Stimulated activated CD8-positive, alpha-beta memory T cell treated with anti-CD3 and anti-CD28 coated beads, Interleukin-2, amount 100 ng/mL, for 1 hour (primary cell): ENCODE measurements around the gene ACOT11.

Experiments
- DNase-seq, 2 donors: peaks; one replicate each; pipeline ENCODE4 v3.0.0-alpha.2; 2020; ENCODE audit warnings: low read depth in 2 of 2

ACOT11 gene

DNA sequence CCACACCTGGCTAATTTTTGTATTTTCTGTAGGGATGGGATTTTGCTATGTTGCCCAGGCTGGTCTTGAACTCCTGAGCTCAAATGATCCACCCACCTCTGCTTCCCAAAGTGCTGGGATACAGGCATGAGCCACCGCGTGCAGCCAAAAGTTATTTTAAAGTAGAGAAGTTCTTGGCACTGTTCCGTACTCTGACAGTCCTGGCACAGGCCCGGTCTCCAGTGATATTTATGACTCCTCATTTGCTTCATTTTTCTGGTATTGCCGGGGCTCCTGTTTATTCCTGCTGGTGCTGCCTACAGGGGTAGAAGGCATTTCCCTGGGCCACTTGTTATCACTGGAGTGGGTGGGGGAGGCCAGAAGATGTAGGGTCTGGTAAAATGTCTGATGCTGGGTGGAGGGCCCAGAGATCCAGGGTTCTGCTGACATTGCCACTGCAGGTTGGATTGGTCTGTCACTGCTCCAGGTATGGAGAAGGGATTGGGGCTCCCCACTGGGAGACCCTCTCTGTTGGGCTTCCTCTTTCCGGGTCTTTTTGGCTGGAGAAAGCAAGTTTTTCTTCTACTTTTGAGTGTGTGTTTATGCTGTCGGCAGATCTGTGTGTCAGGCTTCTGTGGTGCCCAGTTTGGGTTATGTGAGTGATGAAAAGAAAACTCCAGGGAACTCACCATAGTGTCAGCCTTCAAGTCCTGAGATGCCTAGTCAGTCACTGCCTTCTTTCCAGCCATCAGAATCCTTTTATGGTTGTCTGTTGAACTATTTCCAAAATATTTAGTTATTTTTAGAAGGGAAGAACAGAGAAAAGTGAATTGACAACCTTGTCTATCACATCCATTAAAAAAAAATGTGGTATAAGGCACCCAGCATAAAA lies 98.0 kb downstream of the ACOT11 start:
- DNase-seq = no peak

DNA sequence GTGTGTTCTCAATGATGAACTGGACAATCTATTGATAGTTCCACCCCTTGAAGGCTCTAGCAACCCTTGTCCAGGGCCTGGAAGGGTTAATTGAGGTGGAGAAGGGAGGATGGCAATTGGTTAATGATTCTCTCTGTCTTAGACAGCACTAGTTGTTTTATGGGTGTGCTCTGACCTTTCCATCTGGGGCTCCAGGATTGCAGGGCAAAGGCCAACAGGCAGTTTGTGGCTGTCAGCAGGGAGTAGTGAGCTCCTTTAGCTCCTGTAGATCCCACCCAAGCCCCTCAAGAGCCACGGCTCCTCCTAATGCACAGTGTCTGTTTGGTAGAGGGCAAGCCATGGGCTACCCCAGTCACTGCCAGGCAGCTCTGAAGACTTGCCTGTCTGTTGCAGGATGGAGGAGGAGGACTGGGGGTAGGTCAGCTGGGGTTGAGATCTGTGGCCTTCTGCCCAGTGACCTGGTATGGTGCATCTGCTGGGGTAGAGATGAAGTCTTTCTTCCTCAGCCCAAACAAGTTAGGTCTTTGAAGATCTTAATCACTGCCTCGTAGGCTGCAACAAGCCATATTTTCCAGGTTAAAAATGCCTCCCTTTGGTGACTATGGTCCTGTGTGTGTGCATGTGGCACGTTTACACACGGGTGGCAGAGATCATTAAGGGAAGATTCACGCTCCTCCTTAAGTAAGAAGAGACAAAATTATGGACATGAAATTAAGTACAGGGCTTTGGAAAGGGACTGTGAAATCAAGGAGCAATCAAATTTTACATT lies 101.3 kb downstream of the ACOT11 start:
- no peak for DNase-seq

DNA sequence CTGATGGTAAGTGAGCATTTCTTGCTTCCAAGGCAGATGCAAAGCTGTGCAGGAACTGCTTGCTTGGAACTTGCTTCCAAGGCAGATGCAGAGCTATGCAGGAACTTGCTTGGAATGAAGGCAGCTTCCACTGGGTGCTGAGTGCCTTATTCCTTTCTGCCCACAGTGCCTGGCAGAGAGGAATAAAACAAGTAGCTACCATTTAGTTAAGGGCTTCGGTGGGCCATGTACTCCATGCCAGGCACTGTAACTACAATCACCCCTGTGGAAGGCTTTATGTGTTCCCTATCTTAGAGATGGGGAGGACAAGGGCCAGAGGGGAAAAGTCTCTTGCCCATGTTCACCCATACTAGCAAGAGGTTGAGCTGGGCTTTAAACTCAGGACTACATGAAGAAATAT lies 101.9 kb downstream of the ACOT11 start:
- DNase-seq = no peak

DNA sequence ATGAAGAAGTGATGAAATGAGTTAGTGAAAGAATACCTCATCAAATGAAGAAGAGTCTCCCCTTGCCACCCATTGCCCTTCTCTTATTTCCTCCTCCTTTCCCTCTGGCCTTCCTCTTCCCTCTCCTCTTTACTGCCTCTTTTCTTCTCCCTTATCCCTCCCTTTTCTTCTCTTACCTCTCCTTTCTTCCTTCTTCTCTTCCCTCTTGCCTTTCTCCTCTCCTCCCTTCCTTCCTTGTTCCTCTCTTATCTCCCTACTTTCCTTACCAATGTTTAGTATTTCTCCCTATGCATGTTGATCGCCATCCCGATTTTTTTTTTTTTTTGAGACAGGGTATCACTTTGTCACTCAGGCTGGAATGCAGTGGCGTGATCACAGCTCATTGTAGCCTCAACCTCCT lies 102.4 kb downstream of the ACOT11 start:
- no peak for DNase-seq

DNA sequence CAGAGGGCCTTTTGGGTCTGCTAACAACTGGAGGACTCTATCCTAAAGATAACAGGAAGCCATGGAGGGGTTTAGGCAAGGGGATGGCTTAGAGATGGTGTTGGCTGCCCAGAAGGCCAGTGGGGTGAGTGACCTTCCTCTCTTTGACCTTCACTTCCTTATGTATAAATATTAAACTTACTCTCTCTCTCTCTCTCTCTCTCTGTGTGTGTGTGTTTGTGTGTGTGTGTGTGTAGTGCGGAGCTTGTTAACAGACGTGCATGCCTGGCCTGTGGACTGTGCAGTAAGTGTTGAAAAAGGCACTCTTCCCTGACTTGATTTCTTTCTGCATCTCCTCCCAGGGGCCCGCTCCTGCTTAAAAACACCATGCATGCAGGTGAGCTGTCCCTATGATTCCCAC lies 103.6 kb downstream of the ACOT11 start:
- no peak for DNase-seq

DNA sequence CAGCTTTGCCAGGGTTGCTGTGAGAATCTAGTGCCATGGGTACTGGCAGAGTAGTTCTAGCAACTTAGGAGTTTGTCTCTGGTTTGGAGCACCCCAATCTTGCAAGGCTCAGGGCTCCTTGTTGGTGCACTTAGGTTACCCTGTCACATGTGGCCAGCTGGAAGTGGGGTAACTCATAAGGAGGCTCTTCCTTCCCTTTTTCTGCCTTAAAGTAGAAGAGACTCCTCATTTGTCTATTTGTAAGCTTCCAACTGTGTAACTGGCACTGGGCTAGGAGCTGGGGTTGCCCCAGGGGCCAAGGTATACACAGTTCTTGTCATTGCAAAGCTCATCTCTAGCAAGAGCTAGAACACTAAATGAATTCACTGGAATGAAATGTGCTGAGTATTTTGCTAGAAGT lies 104.1 kb downstream of the ACOT11 start:
- no peak for DNase-seq

DNA sequence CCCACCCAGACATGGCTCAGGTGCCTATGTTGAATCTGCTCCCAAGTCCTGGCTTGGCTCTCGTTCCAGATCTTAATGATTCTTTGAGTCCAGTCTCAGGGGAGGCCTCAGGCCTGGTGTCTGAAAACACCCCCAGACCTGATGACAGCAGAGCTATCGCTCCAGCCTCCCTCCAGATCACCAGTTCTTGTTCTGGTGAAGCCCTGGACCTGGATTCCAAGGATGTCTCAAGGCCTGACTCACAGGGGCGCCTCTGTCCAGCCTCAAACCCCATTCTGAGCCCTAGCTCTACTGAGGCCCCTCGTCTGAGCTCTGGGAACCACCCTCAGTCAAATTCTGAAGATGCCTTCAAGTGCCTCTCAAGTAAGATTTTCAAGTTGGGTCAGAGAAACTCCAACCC lies 105.0 kb downstream of the ACOT11 start:
- DNase-seq = no peak

DNA sequence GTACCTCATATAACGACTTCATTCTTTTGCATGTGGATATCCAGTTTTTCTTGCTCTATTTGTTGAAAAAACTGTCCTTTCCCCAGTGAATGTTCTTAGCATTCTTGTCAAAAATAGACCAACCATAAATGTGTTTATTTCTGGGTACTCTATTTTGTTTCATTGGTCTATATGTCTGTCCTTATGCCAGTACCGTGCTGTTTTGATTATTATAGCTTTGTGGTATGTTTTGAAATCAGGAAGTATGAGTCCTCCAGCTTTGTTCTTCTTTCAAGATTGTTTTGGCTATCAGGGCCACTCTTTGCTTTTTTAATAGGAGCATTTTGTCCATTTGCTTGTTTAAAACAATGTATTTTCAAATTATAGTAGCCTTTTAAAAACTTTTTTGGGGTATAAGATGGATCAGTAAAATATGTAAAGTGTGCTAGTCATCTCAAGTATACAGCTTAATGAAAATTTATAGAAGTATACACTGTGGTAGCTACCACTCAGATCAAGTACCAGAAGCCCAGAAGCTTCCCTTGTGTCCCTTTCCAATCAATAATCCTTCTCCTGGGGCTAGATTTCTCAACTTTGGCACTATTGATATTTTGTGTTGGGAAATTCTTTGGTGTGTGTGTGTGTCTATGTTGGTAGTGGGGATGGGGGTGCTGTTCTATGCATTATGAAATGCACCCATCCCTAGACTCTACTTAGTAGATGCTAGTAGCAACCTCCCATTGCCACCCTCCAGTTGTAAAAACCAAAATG lies 110.3 kb downstream of the ACOT11 start:
- DNase-seq = no peak
